GM19035 (cell line): ENCODE results near the gene ARAF.
"Not testable (repeated sequence)": the region's sequence is repeated elsewhere in the genome, so short reads cannot be mapped to it uniquely, and the experiment has no call there.

Experiments
- ATAC-seq: cut with Tn5 transposase; IDR thresholded peaks from one replicate; pipeline ENCODE4 v1.9.1; 2021; ENCODE audit not compliant: unreplicated experiment

Gene ARAF

DNA sequence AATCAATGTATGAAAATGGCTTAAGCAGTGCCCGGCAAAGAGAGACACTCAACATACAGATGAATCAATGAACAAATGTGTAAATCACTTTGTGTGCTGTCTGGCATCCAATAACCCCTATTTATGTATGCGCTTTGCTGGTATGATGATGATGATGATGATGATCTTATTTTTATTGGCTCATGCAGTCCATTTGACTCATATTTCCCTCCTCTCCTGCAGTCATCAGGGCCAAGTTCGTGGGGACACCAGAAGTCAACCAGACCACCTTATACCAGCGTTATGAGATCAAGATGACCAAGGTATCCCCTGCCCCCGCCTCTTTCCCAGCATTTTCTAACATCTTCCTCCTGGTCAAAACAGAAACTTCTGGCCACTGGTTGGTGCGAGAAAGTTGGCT lies 23.7 kb downstream of the ARAF start:
- ATAC-seq = no peak

DNA sequence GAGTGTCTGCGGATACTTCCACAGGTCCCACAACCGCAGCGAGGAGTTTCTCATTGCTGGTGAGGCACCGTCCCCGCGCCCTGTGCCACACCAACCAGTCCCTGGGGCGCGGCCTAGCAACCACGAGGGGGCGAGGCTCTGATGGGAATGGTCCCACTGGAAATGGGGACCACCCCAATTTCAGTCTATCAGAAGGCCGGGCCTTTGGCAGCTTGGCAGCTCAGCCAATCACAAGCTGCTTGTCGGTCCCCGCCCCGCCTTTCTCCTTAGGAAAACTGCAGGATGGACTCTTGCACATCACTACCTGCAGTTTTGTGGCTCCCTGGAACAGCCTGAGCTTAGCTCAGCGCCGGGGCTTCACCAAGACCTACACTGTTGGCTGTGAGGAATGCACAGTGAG lies 24.3 kb downstream of the ARAF start:
- ATAC-seq = no peak

DNA sequence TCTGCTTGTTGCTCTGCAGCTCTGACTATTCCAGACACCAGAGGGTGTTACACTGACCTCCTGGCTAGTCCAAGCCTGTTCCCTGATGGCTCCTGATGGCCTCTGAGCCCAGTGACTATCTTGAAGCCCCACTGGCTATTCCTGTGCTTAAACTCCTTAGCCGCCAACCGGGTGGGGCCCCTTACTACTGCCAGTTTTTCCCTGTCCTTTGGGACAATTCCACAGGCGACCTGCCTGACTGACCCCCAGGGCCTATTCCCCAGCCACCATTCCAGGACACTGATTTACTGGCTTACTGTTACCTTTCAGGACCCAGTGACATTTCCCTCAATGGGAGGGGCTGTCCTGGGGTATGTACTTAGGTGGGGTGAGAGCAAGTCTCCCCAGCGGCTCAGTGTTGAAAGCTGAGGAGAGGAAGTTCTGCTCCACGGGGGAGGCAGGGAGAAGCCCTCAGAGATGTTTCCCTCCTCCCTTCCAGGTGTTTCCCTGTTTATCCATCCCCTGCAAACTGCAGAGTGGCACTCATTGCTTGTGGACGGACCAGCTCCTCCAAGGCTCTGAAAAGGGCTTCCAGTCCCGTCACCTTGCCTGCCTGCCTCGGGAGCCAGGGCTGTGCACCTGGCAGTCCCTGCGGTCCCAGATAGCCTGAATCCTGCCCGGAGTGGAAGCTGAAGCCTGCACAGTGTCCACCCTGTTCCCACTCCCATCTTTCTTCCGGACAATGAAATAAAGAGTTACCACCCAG lies 25.2 kb downstream of the ARAF start:
- ATAC-seq = no peak

DNA sequence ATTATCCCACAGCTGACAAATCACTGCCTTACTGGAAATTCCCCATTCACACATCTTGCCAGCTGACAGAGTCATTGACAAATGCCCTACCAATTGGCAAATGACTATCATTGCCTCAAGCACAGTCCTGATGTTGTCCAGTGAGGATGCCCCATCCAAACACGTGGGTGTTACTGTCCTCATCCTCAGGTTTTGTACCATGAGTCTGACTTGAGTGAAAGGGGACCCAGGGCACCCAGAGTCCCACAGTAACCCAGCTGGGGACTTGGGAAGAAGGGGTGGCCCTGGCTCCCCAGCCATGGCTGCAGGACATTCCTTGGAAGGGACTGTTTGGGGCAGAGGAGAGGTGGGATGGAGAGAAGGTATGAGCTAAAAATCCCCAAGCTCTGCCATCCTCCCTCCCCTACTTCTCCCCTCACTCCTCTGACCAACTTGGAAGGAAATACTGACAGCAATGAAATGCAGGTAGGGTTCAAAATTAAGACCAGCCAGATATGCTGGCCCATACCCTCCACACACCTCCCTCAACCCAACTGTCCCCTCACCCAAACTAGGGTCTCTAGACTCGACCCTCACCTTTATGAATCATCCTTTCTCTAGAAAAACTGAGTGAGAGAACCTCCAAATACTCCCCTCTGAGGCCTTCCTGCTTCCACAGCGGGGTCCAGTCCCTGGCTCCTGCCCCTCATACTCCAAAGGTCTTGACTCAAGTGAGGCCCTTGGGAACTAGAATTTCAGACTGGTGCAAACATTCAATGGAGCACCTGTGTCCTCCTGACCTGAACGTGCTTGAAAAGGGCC lies 26.3 kb downstream of the ARAF start:
- ATAC-seq = no peak

GRCh38 chrX:47587906-47588735 lies 27.1 kb downstream of the ARAF start:
- no peak for ATAC-seq

DNA sequence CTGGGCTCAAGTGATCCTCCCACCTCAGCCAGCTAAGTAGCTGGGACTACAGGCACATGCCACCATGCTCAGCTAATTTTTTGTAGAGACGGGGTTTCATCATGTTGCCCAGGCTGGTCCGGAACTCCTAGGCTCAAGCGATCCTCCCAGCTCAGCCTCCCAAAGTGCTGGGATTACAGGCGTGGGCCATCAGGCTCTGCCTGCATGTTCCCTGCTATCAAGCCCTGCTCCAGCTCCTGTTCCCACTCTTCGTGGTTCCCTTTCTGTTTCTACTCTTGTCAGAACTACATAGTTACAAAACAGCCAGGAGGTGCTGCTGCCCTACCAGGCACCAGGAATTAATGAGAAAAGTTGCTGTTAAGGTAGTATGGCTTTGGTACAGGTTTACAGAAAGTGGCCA lies 30.0 kb downstream of the ARAF start:
- ATAC-seq = no peak

DNA sequence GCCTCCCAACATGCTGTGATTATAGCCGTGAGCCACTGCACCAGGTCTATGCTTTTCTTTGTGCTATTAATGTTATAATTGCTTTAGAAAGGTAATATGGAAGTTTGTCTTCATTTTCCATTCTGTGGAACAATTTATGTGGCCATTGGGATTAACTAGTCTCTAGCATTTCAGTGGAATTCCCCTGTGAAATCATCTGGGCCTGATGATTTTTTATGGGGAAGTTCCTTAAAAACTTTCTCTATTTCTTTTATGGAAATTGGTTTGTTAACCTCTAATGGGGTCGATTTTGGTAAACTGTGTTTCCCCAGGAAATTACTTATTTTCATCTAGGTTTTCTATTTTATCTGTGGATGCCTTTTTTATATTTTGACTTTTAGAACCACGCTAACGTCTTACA lies 32.5 kb downstream of the ARAF start:
- no peak for ATAC-seq

DNA sequence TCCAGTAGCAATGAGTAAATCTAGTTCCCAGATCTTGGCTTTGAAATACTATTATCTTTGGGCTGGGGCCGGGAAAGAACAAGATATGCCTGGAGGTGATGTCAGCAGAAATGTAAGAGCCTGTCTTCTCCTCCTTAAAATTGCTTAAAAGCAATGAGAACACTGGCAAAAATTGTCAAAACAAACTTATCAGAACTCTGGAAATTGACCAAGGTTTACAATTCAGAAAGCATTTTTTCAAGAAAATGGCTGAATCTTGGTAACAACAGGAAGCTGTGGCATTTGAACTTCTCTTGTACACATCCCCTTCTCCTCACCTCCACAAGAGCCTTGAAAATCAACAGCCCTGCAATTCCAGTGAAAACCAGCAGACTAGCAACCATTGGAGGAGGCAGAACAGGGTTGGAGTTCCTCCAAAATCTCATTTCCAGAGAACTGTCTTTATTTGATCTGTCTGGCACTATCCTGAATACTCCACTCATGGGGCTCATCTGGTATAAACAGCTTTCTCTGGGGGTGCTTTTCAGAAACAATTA lies 34.8 kb downstream of the ARAF start:
- ATAC-seq = no peak

GRCh38 chrX:47596256-47596655 lies 35.3 kb downstream of the ARAF start:
- ATAC-seq = no peak

DNA sequence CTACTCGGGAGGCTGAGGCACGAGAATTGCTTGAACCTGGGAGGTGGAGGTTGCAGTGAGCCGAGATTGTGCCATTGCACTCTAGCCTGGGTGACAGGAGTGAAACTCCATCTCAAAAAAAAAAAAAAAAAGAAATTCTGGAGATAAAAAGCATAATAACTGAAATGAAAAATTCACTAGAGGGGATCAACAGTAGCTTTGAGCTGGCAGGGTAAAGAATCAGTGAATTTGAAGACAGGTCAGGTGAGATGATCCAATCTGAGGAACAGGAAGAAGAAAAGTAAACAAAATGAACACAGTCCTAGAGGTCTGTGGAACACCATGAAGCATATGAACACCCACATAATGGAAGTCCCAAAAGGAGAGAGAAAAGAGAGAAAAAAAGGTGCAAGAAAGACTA lies 36.2 kb downstream of the ARAF start:
- no peak for ATAC-seq

- ATAC-seq = not testable (repeated sequence)
Observed at GRCh38 chrX:47603125-47603524, 42.1 kb downstream of the ARAF start.

DNA sequence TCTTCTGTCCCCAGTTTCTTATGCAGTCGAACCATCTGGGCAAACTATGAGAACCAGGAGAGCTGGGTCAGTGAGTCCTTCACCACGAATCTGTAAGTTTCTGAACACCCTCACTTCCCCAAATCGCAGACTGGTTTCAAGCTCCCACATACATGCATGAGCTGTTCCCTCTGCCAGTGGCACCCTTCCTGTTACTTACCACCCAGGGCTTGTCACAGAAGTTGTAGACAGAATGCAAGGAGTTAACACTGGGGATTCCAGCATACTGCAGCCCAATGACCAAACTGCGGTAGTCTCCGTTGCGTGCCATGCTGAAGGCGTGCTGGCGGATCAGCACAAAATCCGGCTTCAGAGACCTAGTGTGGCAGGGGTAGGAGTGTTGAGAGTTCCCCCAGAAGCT lies 44.0 kb downstream of the ARAF start:
- ATAC-seq = no peak

GRCh38 chrX:47607091-47607490 lies 46.1 kb downstream of the ARAF start:
- no peak for ATAC-seq

- no peak for ATAC-seq
Observed at GRCh38 chrX:47608130-47608810, 47.3 kb downstream of the ARAF start.

GRCh38 chrX:47610511-47610910 lies 49.5 kb downstream of the ARAF start:
- no peak for ATAC-seq

DNA sequence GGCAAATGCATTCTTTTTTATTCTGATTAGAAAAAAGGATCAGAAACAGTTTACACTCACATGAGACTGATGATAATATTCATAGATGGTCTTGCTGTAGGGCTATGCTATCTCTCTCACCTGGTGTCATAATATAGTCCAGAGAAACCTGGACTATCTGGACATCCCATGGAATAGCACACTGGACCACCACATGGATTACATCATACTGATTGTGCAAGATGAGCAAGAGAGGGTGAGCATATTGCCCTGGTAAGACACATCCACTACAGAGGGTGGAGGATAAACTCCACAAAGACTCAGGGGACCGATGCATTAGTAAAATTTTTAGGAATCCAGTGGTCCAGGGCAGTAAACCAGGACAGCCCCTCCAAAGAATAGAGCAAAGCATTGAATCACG lies 50.5 kb downstream of the ARAF start:
- ATAC-seq = no peak

- ATAC-seq = no peak
Observed at GRCh38 chrX:47611926-47612325, 50.9 kb downstream of the ARAF start.

DNA sequence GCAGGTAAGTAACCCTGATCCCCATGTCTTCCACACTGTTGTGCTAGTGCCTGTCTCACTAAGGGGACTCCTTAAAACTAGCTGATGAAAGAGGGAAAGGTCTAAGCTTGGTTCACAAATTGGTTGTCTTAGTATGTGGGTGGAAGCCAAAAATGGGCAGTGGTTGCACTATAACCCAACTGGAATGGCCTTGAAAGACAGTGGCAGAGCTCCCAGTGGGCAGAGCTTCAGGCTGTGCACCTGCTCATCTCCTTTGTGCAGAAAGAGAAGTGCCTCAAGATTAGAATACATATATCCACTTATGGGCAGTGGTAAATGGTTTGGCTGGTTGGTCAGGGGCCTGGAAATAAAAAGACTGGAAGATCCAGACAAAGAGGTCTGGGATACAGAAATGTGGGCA lies 51.4 kb downstream of the ARAF start:
- no peak for ATAC-seq

- no peak for ATAC-seq
Observed at GRCh38 chrX:47613082-47613481, 52.1 kb downstream of the ARAF start.

GRCh38 chrX:47614618-47615017 lies 53.6 kb downstream of the ARAF start:
- no peak for ATAC-seq
